Raji (cell line): ENCODE data around the gene DNMT3A.

ENCODE experiments used
- POLR2A ChIP-seq: IDR thresholded peaks from 2 replicates; pipeline ENCODE4 v1.6.1; 2011; ENCODE audit warnings: low read depth, low read length, control low read depth; ENCODE audit not compliant: insufficient read depth

DNMT3A gene

GRCh38 chr2:25228848-25229278 is 112.9 kb downstream of the DNMT3A start:
- no peak for TF ChIP-seq POLR2A

GRCh38 chr2:25227576-25227975 is 114.1 kb downstream of the DNMT3A start:
- TF ChIP-seq POLR2A = no peak

- TF ChIP-seq POLR2A = no peak
Observed at GRCh38 chr2:25226827-25227226, 114.9 kb downstream of the DNMT3A start.

GRCh38 chr2:25222477-25223121 is 119.1 kb downstream of the DNMT3A start:
- no peak for TF ChIP-seq POLR2A

- TF ChIP-seq POLR2A = no peak
Observed at GRCh38 chr2:25221579-25221978, 120.1 kb downstream of the DNMT3A start.

- no peak for TF ChIP-seq POLR2A
Observed at GRCh38 chr2:25220313-25220712, 121.4 kb downstream of the DNMT3A start.

GRCh38 chr2:25219621-25220020 is 122.1 kb downstream of the DNMT3A start:
- no peak for TF ChIP-seq POLR2A

- TF ChIP-seq POLR2A = no peak
Observed at GRCh38 chr2:25218100-25218499, 123.6 kb downstream of the DNMT3A start.

GRCh38 chr2:25215948-25216679 is 125.6 kb downstream of the DNMT3A start:
- no peak for TF ChIP-seq POLR2A

GRCh38 chr2:25215232-25215631 is 126.5 kb downstream of the DNMT3A start:
- no peak for TF ChIP-seq POLR2A

- no peak for TF ChIP-seq POLR2A
Observed at GRCh38 chr2:25213229-25213628, 128.5 kb downstream of the DNMT3A start.

- TF ChIP-seq POLR2A = no peak
Observed at GRCh38 chr2:25207078-25207545, 134.6 kb downstream of the DNMT3A start.

GRCh38 chr2:25204190-25204838 is 137.4 kb downstream of the DNMT3A start:
- no peak for TF ChIP-seq POLR2A

GRCh38 chr2:25202275-25202674 is 139.4 kb downstream of the DNMT3A start:
- no peak for TF ChIP-seq POLR2A

GRCh38 chr2:25201794-25202193 is 139.9 kb downstream of the DNMT3A start:
- TF ChIP-seq POLR2A = no peak

- no peak for TF ChIP-seq POLR2A
Observed at GRCh38 chr2:25201265-25201664, 140.5 kb downstream of the DNMT3A start.
